BE2C (cell line): Measurements from ENCODE around the gene SPINT2.

Experiments used
- DNase-seq: peaks from one replicate; pipeline ENCODE4 v3.0.0-alpha.2; 2020
- H3K27me3 ChIP-seq: fragments of 250-450 bp; sonication (Bioruptor Pico); 2 replicates; pipeline ENCODE4 v1.5.1; 2020; ENCODE audit warnings: mild to moderate bottlenecking
- H3K36me3 ChIP-seq: fragments of 250-450 bp; sonication (Bioruptor Pico); 2 replicates; pipeline ENCODE4 v1.5.1; 2020; ENCODE audit warnings: mild to moderate bottlenecking
- H3K4me1 ChIP-seq: fragments of 250-450 bp; sonication (Bioruptor Pico); 2 replicates; pipeline ENCODE4 v1.5.1; 2020
- H3K4me3 ChIP-seq: 2 replicates; pipeline ENCODE4 v1.5.1; 2011; ENCODE audit warnings: low read depth, low read length
- H3K9me3 ChIP-seq: fragments of 250-450 bp; sonication (Bioruptor Pico); 2 replicates; pipeline ENCODE4 v1.5.1; 2020
- TF ChIP-seq, protein P1 (sequence below): IDR thresholded peaks from 2 replicates; pipeline ENCODE4 v1.5.1; 2012; ENCODE audit warnings: mild to moderate bottlenecking, low read depth, low read length

The SPINT2 gene

DNA sequence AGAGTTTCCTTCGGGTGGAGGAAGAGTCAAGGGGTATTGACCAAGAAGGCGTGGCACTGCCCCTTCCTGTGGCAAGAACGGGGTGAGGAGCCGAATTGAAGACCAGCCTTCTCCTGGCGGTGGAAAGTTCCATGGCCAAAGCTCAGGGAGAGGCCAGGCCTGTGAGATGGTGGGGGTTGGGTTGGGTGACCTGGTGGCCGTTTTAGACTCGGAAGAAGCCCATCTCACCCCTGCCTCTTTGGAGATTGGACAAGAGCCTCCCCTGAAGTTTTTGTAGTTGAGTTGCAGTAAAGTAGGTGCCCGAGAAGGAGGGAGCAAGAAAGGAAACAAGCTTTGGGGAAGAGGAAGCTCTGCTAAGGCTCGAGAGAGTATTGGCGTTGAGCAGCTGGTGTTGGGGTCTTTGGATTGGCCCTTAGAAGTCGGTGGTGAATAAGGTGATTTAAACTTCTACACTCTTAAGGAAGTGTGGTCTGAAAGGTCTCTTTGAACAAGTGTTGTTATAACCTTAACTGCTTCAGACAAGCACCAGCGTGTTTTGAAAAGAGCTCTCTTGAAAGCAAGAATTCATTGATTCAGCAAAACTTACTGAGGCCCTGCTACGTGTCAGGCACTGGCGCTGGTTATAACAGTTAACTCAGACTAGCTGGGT, 964 bp downstream of the SPINT2 start:
- H3K4me1 ChIP-seq, result no peaks in the 10 kb centered on the region
- TF ChIP-seq, protein P1, sequence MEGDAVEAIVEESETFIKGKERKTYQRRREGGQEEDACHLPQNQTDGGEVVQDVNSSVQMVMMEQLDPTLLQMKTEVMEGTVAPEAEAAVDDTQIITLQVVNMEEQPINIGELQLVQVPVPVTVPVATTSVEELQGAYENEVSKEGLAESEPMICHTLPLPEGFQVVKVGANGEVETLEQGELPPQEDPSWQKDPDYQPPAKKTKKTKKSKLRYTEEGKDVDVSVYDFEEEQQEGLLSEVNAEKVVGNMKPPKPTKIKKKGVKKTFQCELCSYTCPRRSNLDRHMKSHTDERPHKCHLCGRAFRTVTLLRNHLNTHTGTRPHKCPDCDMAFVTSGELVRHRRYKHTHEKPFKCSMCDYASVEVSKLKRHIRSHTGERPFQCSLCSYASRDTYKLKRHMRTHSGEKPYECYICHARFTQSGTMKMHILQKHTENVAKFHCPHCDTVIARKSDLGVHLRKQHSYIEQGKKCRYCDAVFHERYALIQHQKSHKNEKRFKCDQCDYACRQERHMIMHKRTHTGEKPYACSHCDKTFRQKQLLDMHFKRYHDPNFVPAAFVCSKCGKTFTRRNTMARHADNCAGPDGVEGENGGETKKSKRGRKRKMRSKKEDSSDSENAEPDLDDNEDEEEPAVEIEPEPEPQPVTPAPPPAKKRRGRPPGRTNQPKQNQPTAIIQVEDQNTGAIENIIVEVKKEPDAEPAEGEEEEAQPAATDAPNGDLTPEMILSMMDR, result no peak

GRCh38 chr19:38265921-38266429, 1.6 kb downstream of the SPINT2 start:
- TF ChIP-seq, protein P1, result no peak
- H3K9me3 ChIP-seq, result no peaks in the 10 kb centered on the region
- DNase-seq, result no peak
- no peaks in the 10 kb centered on the region for H3K36me3 ChIP-seq
- no peaks in the 10 kb centered on the region for H3K4me1 ChIP-seq
- H3K4me3 ChIP-seq, result no peak overlapping the region
- H3K27me3 ChIP-seq, result no peaks in the 10 kb centered on the region

More for the DNA sequence above, 964 bp downstream of the SPINT2 start:
- H3K27me3 ChIP-seq, result no peaks in the 10 kb centered on the region
- no peaks in the 10 kb centered on the region for H3K36me3 ChIP-seq
- no peak overlapping the region for H3K4me3 ChIP-seq
- DNase-seq, result no peak
- H3K9me3 ChIP-seq, result no peaks in the 10 kb centered on the region

DNA sequence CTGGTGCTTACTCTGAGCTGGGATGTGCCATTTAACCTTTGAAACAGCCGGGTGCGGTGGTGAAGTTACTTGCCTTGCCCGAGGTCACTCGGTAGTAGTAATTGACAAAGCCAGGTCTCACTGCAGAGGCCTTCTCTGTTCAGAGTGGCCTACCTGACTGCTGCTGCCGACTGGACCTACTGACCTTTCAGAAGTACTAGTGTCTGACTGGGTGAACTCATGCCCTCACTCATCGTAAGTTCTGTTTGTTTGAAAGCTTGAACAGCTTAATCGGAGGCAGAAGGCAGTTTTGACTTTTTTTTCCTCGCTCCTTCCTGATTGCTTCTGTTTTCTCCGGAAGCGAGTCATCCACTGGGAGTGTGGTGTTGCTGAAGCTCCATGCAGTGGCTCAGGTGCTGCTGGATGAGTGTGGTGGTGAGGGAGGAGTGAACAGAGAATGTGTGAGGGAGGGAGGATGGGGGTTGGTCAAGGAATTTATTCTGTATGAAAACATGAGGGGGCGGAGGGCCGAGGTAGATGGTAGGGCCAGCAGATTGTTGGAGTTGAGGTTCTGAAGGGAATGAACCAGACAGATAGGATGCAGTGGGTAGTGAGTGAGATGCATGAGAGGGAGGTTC, 2.7 kb downstream of the SPINT2 start:
- Histone ChIP-seq H3K9me3 (no peaks in the 10 kb centered on the region), H3K4me3 (no peak overlapping the region), H3K36me3 (no peaks in the 10 kb centered on the region), H3K27me3 (no peaks in the 10 kb centered on the region), H3K4me1 (no peaks in the 10 kb centered on the region)
- TF ChIP-seq, protein P1, result no peak
- no peak for DNase-seq

DNA sequence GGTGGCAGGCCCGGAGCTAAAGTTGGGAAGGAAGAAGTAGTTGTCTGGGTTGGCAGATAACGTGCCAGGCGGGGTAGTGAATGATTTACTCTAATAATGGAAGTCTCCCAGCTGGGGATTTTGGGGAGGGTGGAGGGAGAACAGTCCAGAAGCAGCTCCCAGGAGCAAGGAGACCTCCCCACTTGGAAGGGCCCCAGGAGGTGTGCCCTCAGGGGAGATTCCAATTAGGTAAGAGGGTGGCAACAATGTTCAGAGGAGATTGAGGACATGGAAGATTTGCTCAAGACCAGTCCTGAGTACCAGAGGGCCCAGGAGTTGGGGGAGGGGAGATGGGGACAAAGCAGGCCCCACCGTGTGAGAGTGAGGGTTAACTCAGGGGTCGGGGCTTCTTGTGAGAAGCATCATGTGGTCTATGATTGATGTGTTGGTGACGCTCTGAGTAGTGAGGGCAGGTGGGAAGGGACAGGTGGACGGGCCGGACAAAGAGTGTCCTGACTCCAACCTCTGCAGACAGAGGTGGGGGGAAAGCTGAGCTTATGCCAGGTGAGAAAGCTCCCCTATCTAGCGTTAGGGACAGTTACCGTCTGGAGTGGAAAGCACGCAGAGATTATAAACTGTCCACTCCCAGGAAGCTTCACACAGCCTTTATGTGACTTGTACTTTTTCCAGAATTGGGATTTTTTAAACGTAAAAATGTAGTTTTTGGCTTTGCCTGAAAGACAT, 3.5 kb downstream of the SPINT2 start:
- H3K4me3 ChIP-seq, result no peak overlapping the region
- H3K27me3 ChIP-seq, result no peaks in the 10 kb centered on the region
- no peaks in the 10 kb centered on the region for H3K9me3 ChIP-seq
- no peaks in the 10 kb centered on the region for H3K4me1 ChIP-seq
- no peak for DNase-seq
- TF ChIP-seq, protein P1, result no peak
- no peaks in the 10 kb centered on the region for H3K36me3 ChIP-seq

DNA sequence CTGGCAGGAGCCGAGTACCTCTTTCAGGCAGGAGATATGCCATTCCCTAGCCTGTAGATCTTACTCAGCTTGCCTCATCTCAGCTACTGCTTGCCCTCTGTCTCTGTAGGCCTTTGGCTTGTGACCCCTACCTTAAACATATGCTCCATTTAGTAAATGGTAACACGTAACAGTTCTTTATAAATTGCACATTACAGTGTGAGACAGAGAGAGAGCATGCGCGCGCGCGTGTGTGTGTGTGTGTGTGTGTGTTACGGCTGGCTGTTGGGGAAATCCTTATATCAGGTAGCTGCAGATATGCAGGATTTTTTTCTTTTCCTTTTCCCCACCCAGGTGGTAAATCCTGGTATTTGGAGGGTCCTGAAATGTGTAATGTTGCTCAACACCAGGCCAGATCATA, 4.2 kb downstream of the SPINT2 start:
- Histone ChIP-seq H3K36me3 (no peaks in the 10 kb centered on the region), H3K4me1 (no peaks in the 10 kb centered on the region), H3K27me3 (no peaks in the 10 kb centered on the region), H3K4me3 (no peak overlapping the region), H3K9me3 (no peaks in the 10 kb centered on the region)
- DNase-seq, result no peak
- TF ChIP-seq, protein P1, result no peak
